PC-3 (cell line): Measurements from ENCODE around the gene PRDM8.

ENCODE experiments used
- EZH2phosphoT487 ChIP-seq: fragments of 300-600 bp; sonication (generic); IDR thresholded peaks from 2 replicates; pipeline ENCODE4 v1.6.1; 2018; ENCODE audit warnings: mild to moderate bottlenecking, antibody characterized with exemption, low read length, borderline replicate concordance
- TF ChIP-seq, protein P1 (sequence below): fragments of 300-600 bp; sonication (generic); conservative IDR thresholded peaks from 2 replicates; pipeline ENCODE4 v1.5.1; 2017; ENCODE audit warnings: antibody characterized with exemption, low read depth, mild to moderate bottlenecking, low read length

- TF ChIP-seq EZH2phosphoT487 = no peak
- TF ChIP-seq, protein P1, sequence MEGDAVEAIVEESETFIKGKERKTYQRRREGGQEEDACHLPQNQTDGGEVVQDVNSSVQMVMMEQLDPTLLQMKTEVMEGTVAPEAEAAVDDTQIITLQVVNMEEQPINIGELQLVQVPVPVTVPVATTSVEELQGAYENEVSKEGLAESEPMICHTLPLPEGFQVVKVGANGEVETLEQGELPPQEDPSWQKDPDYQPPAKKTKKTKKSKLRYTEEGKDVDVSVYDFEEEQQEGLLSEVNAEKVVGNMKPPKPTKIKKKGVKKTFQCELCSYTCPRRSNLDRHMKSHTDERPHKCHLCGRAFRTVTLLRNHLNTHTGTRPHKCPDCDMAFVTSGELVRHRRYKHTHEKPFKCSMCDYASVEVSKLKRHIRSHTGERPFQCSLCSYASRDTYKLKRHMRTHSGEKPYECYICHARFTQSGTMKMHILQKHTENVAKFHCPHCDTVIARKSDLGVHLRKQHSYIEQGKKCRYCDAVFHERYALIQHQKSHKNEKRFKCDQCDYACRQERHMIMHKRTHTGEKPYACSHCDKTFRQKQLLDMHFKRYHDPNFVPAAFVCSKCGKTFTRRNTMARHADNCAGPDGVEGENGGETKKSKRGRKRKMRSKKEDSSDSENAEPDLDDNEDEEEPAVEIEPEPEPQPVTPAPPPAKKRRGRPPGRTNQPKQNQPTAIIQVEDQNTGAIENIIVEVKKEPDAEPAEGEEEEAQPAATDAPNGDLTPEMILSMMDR = no peak
These were observed 28.8 kb downstream of the PRDM8 start for GRCh38 chr4:80226094-80226493.
